NCI-H345 treated with DMSO at 0.1 percent for 48 hours (cell line): ENCODE data around the gene EXOG.

Experiments used
- DNase-seq: peaks from one replicate; lab custom pipeline; 2025; ENCODE audit not compliant: unreplicated experiment; lab: John Stamatoyannopoulos, UW

Gene EXOG

GRCh38 chr3:38472342-38472741 lies 23.8 kb upstream of the EXOG start:
- DNase-seq = no peak

- DNase-seq = peak; percentile 46
Measured at GRCh38 chr3:38473229-38473628, 22.9 kb upstream of the EXOG start.

- DNase-seq = no peak
Measured at GRCh38 chr3:38474928-38475605, 21.1 kb upstream of the EXOG start.

- DNase-seq = no peak
Measured at GRCh38 chr3:38475716-38476115, 20.4 kb upstream of the EXOG start.

GRCh38 chr3:38476157-38476756 lies 19.9 kb upstream of the EXOG start:
- DNase-seq = no peak

GRCh38 chr3:38477057-38477820 lies 18.9 kb upstream of the EXOG start:
- no peak for DNase-seq

- no peak for DNase-seq
Measured at GRCh38 chr3:38477839-38478450, 18.2 kb upstream of the EXOG start.

- DNase-seq = no peak
Measured at GRCh38 chr3:38478901-38479300, 17.2 kb upstream of the EXOG start.

- no peak for DNase-seq
Measured at GRCh38 chr3:38479431-38480092, 16.6 kb upstream of the EXOG start.

GRCh38 chr3:38480093-38480445 lies 16.1 kb upstream of the EXOG start:
- no peak for DNase-seq

GRCh38 chr3:38480930-38481329 lies 15.2 kb upstream of the EXOG start:
- DNase-seq = no peak

- DNase-seq = no peak
Measured at GRCh38 chr3:38482951-38483350, 13.2 kb upstream of the EXOG start.

GRCh38 chr3:38487323-38487722 lies 8.8 kb upstream of the EXOG start:
- DNase-seq = no peak

GRCh38 chr3:38488949-38489348 lies 7.2 kb upstream of the EXOG start:
- no peak for DNase-seq

- DNase-seq = no peak
Measured at GRCh38 chr3:38489766-38490165, 6.4 kb upstream of the EXOG start.

GRCh38 chr3:38490281-38491030 lies 5.7 kb upstream of the EXOG start:
- no peak for DNase-seq

GRCh38 chr3:38491215-38491614 lies 4.9 kb upstream of the EXOG start:
- DNase-seq = no peak

GRCh38 chr3:38493031-38493430 lies 3.1 kb upstream of the EXOG start:
- DNase-seq = no peak

GRCh38 chr3:38497031-38497430 lies 891 bp downstream of the EXOG start:
- no peak for DNase-seq

GRCh38 chr3:38500688-38501417 lies 4.7 kb downstream of the EXOG start:
- DNase-seq = no peak
